Tibial artery (tissue), 4 donors: ENCODE data around the gene POLR2C.

Source experiments
- DNase-seq, 2 donors: peaks; one replicate each; pipeline ENCODE4 v3.0.0-alpha.2; 2019
- H3K27ac ChIP-seq, 2 donors: fragments of 200-600 bp; sonication (generic) in 1 of 2; 1 replicate in 1 of 2; 2 replicates in 1 of 2; pipeline ENCODE4 v1.5.1; 2018 to 2019; ENCODE audit warnings: mild to moderate bottlenecking in 1 of 2
- H3K27me3 ChIP-seq, 2 donors: fragments of 200-600 bp; sonication (generic) in 1 of 2; one replicate each; pipeline versions ENCODE4 v1.5.1 to v1.6.0; 2016 to 2019
- H3K36me3 ChIP-seq, 3 donors: fragments of 200-600 bp; sonication (generic) in 2 of 3; one replicate each; pipeline ENCODE4 v1.5.1; 2016 to 2019; ENCODE audit warnings: mild to moderate bottlenecking in 2 of 3
- H3K4me1 ChIP-seq, 4 donors: fragments of 200-600 bp; sonication (generic) in 2 of 4; 1 replicate in 3 of 4; 2 replicates in 1 of 4; pipeline ENCODE4 v1.5.1; 2016 to 2019
- H3K4me3 ChIP-seq, 2 donors: fragments of 200-600 bp; sonication (generic) in 1 of 2; 1 replicate in 1 of 2; 2 replicates in 1 of 2; pipeline ENCODE4 v1.5.1; 2018 to 2019; ENCODE audit warnings: mild to moderate bottlenecking in 2 of 2
- H3K9me3 ChIP-seq, 3 donors: fragments of 200-600 bp; sonication (generic) in 1 of 3; one replicate each; pipeline ENCODE4 v1.5.1; 2016 to 2019
- intact Hi-C: fragments of 100-400 bp; cut with DNase I; formaldehyde crosslinking; loops from one replicate; pipeline ENCODE4 v1.15.0; 2023; ENCODE audit warnings: low total_unique reads
- TF ChIP-seq, protein P1 (sequence below), 2 experiments: fragments of 200-600 bp in 1 of 2; fragments of 450-650 bp in 1 of 2; IDR thresholded peaks; one replicate each; pipeline ENCODE4 v1.5.1; 2017 to 2019; ENCODE audit warnings: antibody characterized with exemption in 2 of 2, mild to moderate bottlenecking in 1 of 2, moderate library complexity in 1 of 2

Gene POLR2C

DNA sequence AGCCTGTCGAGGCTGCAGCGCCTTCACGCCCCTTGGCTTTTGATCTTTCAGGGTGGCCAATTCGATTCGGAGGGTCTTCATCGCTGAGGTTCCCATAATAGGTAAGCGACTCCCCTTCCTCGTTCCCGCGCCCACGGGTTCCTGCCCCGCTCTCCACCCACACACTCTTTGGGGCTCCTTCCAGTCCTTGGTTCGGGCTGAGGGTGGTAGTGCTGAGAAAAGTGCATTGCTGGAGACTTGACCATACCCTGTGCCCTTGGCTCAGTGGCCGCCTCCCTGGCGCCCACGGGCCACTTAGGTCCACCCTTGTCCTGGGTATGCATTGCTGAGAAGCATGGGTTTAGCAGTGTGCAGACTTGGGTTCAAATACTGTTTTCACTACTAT, 491 bp downstream of the POLR2C start:
- Histone ChIP-seq H3K4me1 (peaks cover 0 to 25% (median 20%) of the 10 kb centered on the region in 4 donors), H3K36me3 (peaks cover 25 to 67% (median 47%) of the 10 kb centered on the region in 3 donors), H3K4me3 (peak overlapping the region; percentile 89 to 94), H3K27me3 (no peaks in the 10 kb centered on the region), H3K9me3 (no peaks in the 10 kb centered on the region), H3K27ac (peak overlapping the region; percentile 92 to 93)
- intact Hi-C loops = no loop called here
- no peak for DNase-seq
- TF ChIP-seq, protein P1, sequence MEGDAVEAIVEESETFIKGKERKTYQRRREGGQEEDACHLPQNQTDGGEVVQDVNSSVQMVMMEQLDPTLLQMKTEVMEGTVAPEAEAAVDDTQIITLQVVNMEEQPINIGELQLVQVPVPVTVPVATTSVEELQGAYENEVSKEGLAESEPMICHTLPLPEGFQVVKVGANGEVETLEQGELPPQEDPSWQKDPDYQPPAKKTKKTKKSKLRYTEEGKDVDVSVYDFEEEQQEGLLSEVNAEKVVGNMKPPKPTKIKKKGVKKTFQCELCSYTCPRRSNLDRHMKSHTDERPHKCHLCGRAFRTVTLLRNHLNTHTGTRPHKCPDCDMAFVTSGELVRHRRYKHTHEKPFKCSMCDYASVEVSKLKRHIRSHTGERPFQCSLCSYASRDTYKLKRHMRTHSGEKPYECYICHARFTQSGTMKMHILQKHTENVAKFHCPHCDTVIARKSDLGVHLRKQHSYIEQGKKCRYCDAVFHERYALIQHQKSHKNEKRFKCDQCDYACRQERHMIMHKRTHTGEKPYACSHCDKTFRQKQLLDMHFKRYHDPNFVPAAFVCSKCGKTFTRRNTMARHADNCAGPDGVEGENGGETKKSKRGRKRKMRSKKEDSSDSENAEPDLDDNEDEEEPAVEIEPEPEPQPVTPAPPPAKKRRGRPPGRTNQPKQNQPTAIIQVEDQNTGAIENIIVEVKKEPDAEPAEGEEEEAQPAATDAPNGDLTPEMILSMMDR (IDR thresholded peaks at IDR 0.05) = no peak

GRCh38 chr16:57464523-57464922, 2.0 kb downstream of the POLR2C start:
- no peaks in the 10 kb centered on the region for H3K9me3 ChIP-seq
- intact Hi-C loops = no loop called here
- H3K27ac ChIP-seq = no peak overlapping the region
- TF ChIP-seq, protein P1 (IDR thresholded peaks at IDR 0.05) = no peak
- H3K36me3 ChIP-seq = peaks cover 33 to 67% (median 48%) of the 10 kb centered on the region in 3 donors
- no peak for DNase-seq
- H3K4me1 ChIP-seq = peaks cover 0 to 25% (median 20%) of the 10 kb centered on the region in 4 donors
- no peak overlapping the region for H3K4me3 ChIP-seq
- H3K27me3 ChIP-seq = no peaks in the 10 kb centered on the region

DNA sequence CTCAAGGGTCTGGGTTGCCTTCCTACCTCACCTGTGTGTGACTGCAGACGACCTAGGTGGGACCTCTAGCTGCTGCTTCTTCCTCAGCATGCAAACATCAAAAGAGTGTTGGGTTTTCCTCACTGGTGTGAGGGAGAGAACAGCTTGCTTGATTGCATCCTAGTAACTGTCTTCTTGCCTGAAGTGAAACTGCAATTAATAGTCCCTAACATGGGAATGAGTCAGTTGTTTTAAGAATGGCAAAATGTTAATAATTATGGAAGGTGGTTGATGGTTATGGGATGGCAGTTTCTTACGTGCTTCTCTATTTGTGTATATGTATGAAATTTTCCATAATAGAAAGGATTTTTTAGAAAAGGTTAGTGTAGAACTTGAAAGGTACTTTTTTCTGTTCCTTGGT, 5.9 kb downstream of the POLR2C start:
- peaks cover 0 to 26% (median 21%) of the 10 kb centered on the region in 4 donors for H3K4me1 ChIP-seq

DNA sequence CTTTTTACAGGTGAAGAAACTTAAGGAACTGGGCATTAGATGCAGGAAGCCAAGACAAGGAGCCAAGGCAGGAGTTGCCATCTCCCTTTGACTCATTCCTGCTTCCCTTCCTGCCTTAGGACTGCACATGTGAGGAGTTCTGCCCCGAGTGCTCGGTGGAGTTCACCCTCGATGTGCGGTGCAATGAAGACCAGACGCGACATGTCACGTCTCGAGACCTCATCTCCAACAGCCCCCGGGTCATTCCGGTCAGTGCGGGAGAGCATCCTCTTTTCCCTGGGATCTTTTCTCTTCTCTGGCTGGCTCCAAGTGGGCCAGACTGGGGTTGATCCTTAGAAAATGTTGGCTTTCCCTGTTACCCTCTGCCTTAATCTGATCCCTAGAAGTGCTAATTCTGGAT, 6.6 kb downstream of the POLR2C start:
- peaks cover 70 to 94% (median 84%) of the 10 kb centered on the region in 3 donors for H3K36me3 ChIP-seq
- H3K4me1 ChIP-seq = peaks cover 0 to 19% (median 15%) of the 10 kb centered on the region in 4 donors
- H3K9me3 ChIP-seq = no peaks in the 10 kb centered on the region
- no peak for DNase-seq
- intact Hi-C loops = no loop called here
- no peak overlapping the region for H3K27ac ChIP-seq
- no peak overlapping the region for H3K4me3 ChIP-seq
- H3K27me3 ChIP-seq = no peaks in the 10 kb centered on the region
- TF ChIP-seq, protein P1 (IDR thresholded peaks at IDR 0.05) = no peak

More for the DNA sequence above, 5.9 kb downstream of the POLR2C start:
- H3K4me3 ChIP-seq = no peak overlapping the region
- H3K9me3 ChIP-seq = no peaks in the 10 kb centered on the region
- H3K36me3 ChIP-seq = peaks cover 63 to 87% (median 77%) of the 10 kb centered on the region in 3 donors
- intact Hi-C loops = no loop called here
- DNase-seq = no peak
- TF ChIP-seq, protein P1 (IDR thresholded peaks at IDR 0.05) = no peak
- H3K27ac ChIP-seq = no peak overlapping the region
- H3K27me3 ChIP-seq = no peaks in the 10 kb centered on the region

- Histone ChIP-seq H3K4me1 (peaks cover 0 to 10% (median 5%) of the 10 kb centered on the region in 4 donors), H3K4me3 (no peak overlapping the region), H3K27me3 (no peaks in the 10 kb centered on the region), H3K9me3 (no peaks in the 10 kb centered on the region), H3K27ac (no peak overlapping the region), H3K36me3 (peaks cover 77 to 98% (median 92%) of the 10 kb centered on the region in 3 donors)
- TF ChIP-seq, protein P1 (IDR thresholded peaks at IDR 0.05) = no peak
- no peak for DNase-seq
- intact Hi-C loops = no loop called here
Observed at GRCh38 chr16:57469917-57470470, 7.5 kb downstream of the POLR2C start.
